ENCODE results near the gene HCK. TPM values are rescaled to one million over a fixed set of nuclear protein-coding genes. Genes with fewer than 3 reads are reported as not detected.

The HCK gene
- total RNA-seq, 2 donors from 2014 or later: 2.1 to 4.3 TPM

- H3K27ac ChIP-seq: no peak overlapping the region
- H3K36me3 ChIP-seq (replicated peaks in 1 of 2; ENCODE audit: insufficient read depth in 1 of 2, low read depth in 2 of 2): no peaks in the 10 kb centered on the region
- no peak overlapping the region for H3K4me3 ChIP-seq
- peaks cover 0 to 20% of the 10 kb centered on the region in 2 donors for H3K27me3 ChIP-seq
- intact Hi-C loops (cut with DNase I): no loop called here
- H3K4me1 ChIP-seq: peaks cover 11% of the 10 kb centered on the region
- WGBS, 2 donors: 62 to 72% methylated on average over 3 of the region's 3 CpGs
- no peaks in the 10 kb centered on the region for H3K9me3 ChIP-seq
- no peak for ATAC-seq
- DNase-seq: no peak
- no peak for TF ChIP-seq POLR2A (IDR thresholded peaks at IDR 0.05)
- no peak for TF ChIP-seq CTCF (IDR thresholded peaks at IDR 0.05)
Measured at GRCh38 chr20:32053648-32054047, 1.6 kb downstream of the HCK start.

GRCh38 chr20:32056708-32057483 is 4.9 kb downstream of the HCK start:
- Histone ChIP-seq H3K4me1 (peaks cover 11% of the 10 kb centered on the region), H3K9me3 (no peaks in the 10 kb centered on the region), H3K4me3 (no peak overlapping the region), H3K27me3 (peaks cover 0 to 16% of the 10 kb centered on the region in 2 donors), H3K27ac (no peak overlapping the region), H3K36me3 (replicated peaks in 1 of 2; ENCODE audit: insufficient read depth in 1 of 2, low read depth in 2 of 2) (no peaks in the 10 kb centered on the region)
- TF ChIP-seq POLR2A (IDR thresholded peaks at IDR 0.05) (no peak), CTCF (IDR thresholded peaks at IDR 0.05) (no peak)
- 57 to 61% methylated on average over 10 of the region's 10 CpGs for WGBS, 2 donors
- DNase-seq (no peak), ATAC-seq (no peak)
- intact Hi-C loops (cut with DNase I): no loop called here

- H3K36me3 ChIP-seq (replicated peaks in 1 of 2; ENCODE audit: insufficient read depth in 1 of 2, low read depth in 2 of 2): no peaks in the 10 kb centered on the region
- H3K4me3 ChIP-seq: no peak overlapping the region
- no peak for DNase-seq
- WGBS, 2 donors: 59 to 68% methylated on average over 8 of the region's 8 CpGs
- H3K9me3 ChIP-seq: no peaks in the 10 kb centered on the region
- H3K4me1 ChIP-seq: peaks cover 3% of the 10 kb centered on the region
- H3K27ac ChIP-seq: no peak overlapping the region
- peaks cover 0 to 8% of the 10 kb centered on the region in 2 donors for H3K27me3 ChIP-seq
- intact Hi-C loops (cut with DNase I): no loop called here
- no peak for TF ChIP-seq POLR2A (IDR thresholded peaks at IDR 0.05)
- TF ChIP-seq CTCF (IDR thresholded peaks at IDR 0.05): no peak
- no peak for ATAC-seq
Measured at GRCh38 chr20:32057656-32058184, 5.7 kb downstream of the HCK start.

GRCh38 chr20:32059189-32059588 is 7.1 kb downstream of the HCK start:
- Histone ChIP-seq H3K4me3 (no peak overlapping the region), H3K9me3 (no peaks in the 10 kb centered on the region), H3K27ac (no peak overlapping the region), H3K27me3 (no peaks in the 10 kb centered on the region), H3K36me3 (replicated peaks in 1 of 2; ENCODE audit: insufficient read depth in 1 of 2, low read depth in 2 of 2) (no peaks in the 10 kb centered on the region), H3K4me1 (no peaks in the 10 kb centered on the region)
- DNase-seq (no peak), ATAC-seq (no peak)
- WGBS, 2 donors: 83 to 88% methylated on average over 1 of the region's 1 CpG
- TF ChIP-seq CTCF (IDR thresholded peaks at IDR 0.05) (no peak), POLR2A (IDR thresholded peaks at IDR 0.05) (no peak)
- intact Hi-C loops (cut with DNase I): no loop called here

GRCh38 chr20:32062776-32063170 is 10.7 kb downstream of the HCK start:
- H3K36me3 ChIP-seq (replicated peaks in 1 of 2; ENCODE audit: insufficient read depth in 1 of 2, low read depth in 2 of 2): no peaks in the 10 kb centered on the region
- ATAC-seq: no peak
- intact Hi-C loops (cut with DNase I): no loop called here
- no peaks in the 10 kb centered on the region for H3K27me3 ChIP-seq
- peak overlapping the region in 1 of 4 donors; percentile 48 for H3K27ac ChIP-seq
- DNase-seq: peak in 2 of 4 donors; percentile 23 to 79
- H3K9me3 ChIP-seq: no peaks in the 10 kb centered on the region
- TF ChIP-seq CTCF (IDR thresholded peaks at IDR 0.05) (no peak), POLR2A (IDR thresholded peaks at IDR 0.05) (no peak)
- H3K4me1 ChIP-seq: no peaks in the 10 kb centered on the region
- H3K4me3 ChIP-seq: no peak overlapping the region
- WGBS, 2 donors: 43 to 72% methylated on average over 3 to 4 of the region's 4 CpGs

All from body of pancreas (tissue), 4 donors.